GM19397 (cell line): Measurements from ENCODE around the gene SNX6.
"Not testable (repeated sequence)": the region's sequence is repeated elsewhere in the genome, so short reads cannot be mapped to it uniquely, and the experiment has no call there.

Source experiments
- ATAC-seq: cut with Tn5 transposase; IDR thresholded peaks from one replicate; pipeline ENCODE4 v1.9.1; 2021; ENCODE audit warnings: mild to moderate bottlenecking, moderate library complexity; ENCODE audit not compliant: unreplicated experiment

SNX6 gene

DNA sequence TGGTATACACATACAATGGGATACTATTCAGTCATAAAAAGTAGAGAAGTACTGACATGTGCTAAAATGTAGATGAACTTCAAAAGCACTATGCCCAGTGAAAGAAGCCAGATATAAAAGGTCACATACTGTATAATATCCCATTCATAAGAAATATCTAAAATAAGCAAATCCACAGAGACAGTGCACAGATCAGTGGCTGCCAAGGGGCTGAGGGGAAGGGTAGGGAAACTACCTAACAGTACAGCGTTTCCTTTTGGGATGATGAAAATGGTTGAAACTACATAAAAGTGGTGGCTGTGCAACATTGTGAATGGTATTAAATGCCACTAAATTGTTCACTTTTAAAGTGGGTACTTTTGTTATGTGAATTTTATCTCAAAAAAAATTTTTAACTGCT lies 102.4 kb downstream of the SNX6 start:
- no peak for ATAC-seq

DNA sequence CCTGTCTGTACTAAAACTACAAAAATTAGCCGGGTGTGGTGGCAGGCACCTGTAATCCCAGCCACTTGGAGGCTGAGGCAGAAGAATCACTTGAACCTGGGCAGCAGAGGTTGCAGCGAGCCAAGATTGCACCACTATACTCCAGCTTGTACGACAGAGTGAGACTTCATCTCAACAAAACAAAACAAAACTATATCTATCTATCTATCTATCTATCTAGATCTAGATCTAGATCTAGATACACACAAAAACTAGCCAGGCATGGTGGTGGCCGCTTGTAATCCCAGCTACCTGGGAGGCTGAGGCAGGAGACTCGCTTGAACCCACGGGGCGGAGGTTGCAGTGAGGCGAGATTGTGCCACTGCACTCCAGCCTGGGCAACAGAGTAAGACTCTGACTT lies 105.7 kb downstream of the SNX6 start:
- not testable (repeated sequence) for ATAC-seq

DNA sequence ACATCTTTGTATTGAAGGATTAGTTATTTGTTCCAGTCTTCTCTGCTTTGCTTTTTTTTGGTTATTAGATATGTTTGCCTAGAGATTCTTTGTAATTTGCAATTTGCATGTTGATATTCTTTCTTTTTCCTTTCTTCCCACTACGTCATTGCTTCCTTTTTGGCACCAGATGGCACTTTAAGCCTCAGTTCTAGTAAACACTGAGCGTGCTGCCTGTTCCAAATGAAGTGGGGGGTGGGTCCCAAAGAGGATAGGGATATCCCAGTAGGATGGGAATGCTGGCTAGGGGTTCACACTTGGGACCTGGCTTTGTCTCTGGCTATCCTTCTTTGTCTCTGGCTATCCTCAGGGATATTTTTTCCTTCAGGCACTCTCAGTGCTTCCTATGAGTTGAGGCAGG lies 107.5 kb downstream of the SNX6 start:
- no peak for ATAC-seq

DNA sequence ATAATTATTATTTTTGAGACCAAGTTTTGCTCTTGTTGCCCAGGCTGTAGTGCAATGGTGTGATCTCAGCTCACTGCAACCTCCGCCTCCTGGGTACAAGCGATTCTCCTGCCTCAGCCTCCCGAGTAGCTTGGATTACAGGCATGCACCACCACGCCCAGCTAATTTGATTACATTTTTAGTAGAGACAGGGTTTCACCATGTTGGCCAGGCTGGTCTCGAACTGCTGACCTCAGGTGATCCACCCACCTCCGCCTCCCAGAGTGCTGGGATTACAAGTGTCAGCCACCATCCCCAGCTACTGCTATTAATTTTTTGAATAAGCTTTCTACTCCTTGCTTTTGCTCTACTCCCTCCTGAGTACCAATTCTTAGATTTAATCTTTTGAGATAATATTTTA lies 108.9 kb downstream of the SNX6 start:
- not testable (repeated sequence) for ATAC-seq

DNA sequence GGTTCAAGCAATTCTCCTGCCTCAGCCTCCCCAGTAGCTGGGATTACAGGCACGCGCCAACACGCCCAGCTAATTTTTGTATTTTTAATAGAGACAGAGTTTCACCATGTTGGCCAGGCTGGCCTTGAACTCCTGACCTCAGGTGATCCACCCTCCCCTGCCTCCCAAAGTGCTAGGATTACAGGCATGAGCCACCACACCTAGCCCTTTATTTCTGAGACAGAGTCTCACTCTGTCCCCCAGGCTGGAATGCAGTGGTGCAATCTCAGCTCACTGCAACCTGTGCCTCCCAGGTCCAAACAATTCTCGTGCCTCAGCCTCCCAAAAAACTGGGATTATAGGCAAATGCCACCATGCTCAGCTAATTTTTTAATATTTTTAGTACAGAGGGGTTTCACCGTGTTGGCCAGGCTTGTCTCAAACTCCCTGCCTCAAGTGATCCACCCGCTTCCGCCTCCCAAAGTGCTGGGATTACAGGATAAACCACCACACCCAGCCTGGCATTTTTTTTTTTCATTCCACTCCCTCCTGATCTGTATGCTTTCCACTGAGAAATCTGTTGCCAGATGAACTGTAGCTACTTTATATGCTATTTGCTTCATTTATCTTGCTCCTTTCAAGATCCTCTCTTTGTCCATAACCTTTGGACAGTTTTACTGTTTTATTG lies 109.5 kb downstream of the SNX6 start:
- ATAC-seq = not testable (repeated sequence)
